Vagina (tissue), 2 donors: ENCODE measurements around the gene ABCC6.

Experiments used
- POLR2A ChIP-seq, 2 donors: fragments of 450-650 bp; IDR thresholded peaks; one replicate each; pipeline ENCODE4 v1.6.1; 2017; ENCODE audit warnings: antibody characterized with exemption in 2 of 2, mild to moderate bottlenecking in 2 of 2, moderate library complexity in 2 of 2
- POLR2AphosphoS5 ChIP-seq, 2 donors: sonication (generic); formaldehyde crosslinking; IDR thresholded peaks; one replicate each; pipeline ENCODE4 v1.9.0; 2017; ENCODE audit warnings: antibody characterized with exemption in 2 of 2, mild to moderate bottlenecking in 2 of 2, low read depth in 1 of 2; ENCODE audit not compliant: insufficient read depth in 1 of 2
- TF ChIP-seq, protein P1 (sequence below), 3 experiments: fragments of 450-650 bp in 2 of 3; fragments of 200-600 bp in 1 of 3; sonication (generic) in 1 of 3; IDR thresholded peaks; one replicate each; pipeline ENCODE4 v1.5.1; 2017 to 2019; ENCODE audit warnings: antibody characterized with exemption in 3 of 3, mild to moderate bottlenecking in 2 of 3, moderate library complexity in 2 of 3

DNA sequence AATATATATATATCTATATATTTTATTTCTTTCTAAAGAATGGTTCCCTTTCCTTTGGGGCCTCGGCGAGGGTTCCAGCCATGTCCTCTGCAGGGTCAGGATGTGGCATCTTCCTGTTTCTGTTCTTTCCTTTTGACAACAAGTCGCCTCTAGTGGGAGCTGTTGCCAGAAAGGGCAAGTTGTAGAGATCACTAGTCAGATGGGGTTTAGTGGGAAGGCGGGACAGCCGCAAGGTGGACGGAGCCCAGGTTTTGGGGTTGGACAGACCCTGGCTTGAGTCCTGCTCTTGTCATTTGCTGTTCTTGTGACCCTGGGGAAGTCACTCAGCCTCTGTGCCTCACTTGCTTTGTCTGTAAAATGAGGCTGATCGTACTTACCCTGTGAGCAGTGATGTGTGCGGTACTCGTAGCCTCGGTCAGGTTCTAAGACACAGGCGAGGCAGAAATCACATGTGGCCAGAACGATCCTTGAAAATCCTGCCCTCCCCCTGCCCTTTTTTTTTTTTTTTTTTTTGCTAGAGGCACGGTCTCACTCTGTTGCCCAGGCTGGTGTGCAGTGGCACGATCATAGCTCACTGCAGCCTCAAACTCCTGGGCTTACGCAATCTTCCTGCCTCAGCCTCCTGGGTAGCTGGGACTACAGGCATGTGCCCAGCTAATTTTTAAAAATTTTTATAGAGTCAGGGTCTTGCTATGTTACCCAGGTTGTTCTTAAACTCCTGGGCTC is 80.1 kb downstream of the ABCC6 start:
- TF ChIP-seq, protein P1, sequence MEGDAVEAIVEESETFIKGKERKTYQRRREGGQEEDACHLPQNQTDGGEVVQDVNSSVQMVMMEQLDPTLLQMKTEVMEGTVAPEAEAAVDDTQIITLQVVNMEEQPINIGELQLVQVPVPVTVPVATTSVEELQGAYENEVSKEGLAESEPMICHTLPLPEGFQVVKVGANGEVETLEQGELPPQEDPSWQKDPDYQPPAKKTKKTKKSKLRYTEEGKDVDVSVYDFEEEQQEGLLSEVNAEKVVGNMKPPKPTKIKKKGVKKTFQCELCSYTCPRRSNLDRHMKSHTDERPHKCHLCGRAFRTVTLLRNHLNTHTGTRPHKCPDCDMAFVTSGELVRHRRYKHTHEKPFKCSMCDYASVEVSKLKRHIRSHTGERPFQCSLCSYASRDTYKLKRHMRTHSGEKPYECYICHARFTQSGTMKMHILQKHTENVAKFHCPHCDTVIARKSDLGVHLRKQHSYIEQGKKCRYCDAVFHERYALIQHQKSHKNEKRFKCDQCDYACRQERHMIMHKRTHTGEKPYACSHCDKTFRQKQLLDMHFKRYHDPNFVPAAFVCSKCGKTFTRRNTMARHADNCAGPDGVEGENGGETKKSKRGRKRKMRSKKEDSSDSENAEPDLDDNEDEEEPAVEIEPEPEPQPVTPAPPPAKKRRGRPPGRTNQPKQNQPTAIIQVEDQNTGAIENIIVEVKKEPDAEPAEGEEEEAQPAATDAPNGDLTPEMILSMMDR (IDR thresholded peaks at IDR 0.05): no peak
- TF ChIP-seq POLR2A (IDR thresholded peaks at IDR 0.05): no peak
- TF ChIP-seq POLR2AphosphoS5 (IDR thresholded peaks at IDR 0.05; ENCODE audit: insufficient read depth in 1 of 2, low read depth in 1 of 2): no peak
